Heart left ventricle (tissue), 13 donors: ENCODE results near the gene ERGIC1.

Source experiments
- POLR2A ChIP-seq, 2 donors: fragments of 450-650 bp; IDR thresholded peaks; one replicate each; pipeline ENCODE4 v1.6.1; 2017; ENCODE audit warnings: antibody characterized with exemption in 2 of 2, mild to moderate bottlenecking in 2 of 2, moderate library complexity in 2 of 2
- TF ChIP-seq, protein P1 (sequence below), 12 donors: fragments of 200-600 bp; sonication (generic) in 4 of 12; IDR thresholded peaks; one replicate each; pipeline versions ENCODE4 v1.5.0 to v1.8.0; 2018 to 2022; ENCODE audit warnings: antibody characterized with exemption in 12 of 12, mild to moderate bottlenecking in 5 of 12
- donor health status: ischemic (EF 13 %, LVEDD 7.1; RV severe dilation, severe dysfunction).
- donor health status: DM: no; HTN: yes; CAD: no.
- donor health status: DM: no; HTN: no; CAD: no.
- donor health status: ischemic (EF 25% LVEDD 6.9; RV normal size, moderate dysfunction).
- donor health status: ischemic (EF 25% LVEDD 5.7; RV mildly dilated, moderate dysfunction).
- donor health status: ischemic (EF 35%, LVEDD 5.7; RV mildly dilated, moderate dysfunction).
- donor health status: nonischemic (EF 11% LVEDD 7.7; RV severe dilation, severe dysfunction).
- donor health status: DM: yes; HTN: yes; CAD: no.
- donor health status: PGD.
- donor health status: ischemic (EF 29% LVEDD 5.4; RV normal size, mild dysfunction).
- donor health status: nonischemic (EF 23%, LVEDD 6.1; RV moderate dilation, normal function).

DNA sequence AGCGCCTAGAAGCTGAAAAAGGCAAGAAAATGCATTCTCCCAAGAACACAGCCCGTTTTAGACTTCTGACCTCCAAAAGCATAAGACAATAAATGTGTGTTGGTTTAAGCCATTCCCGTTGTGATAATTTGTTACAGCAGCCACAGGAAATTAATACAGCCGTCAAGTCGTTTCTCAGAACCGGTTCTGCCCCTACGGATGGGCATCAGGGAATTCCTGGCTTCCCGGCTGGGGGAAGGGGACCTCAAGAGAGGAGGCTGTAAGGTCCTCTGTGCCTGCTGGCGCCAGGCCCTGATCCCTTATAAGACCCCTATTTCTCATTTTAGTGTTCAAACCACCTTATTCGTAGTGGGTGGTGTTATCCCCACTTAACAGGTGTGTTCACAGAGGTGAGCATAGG lies 74.6 kb downstream of the ERGIC1 start:
- TF ChIP-seq, protein P1, sequence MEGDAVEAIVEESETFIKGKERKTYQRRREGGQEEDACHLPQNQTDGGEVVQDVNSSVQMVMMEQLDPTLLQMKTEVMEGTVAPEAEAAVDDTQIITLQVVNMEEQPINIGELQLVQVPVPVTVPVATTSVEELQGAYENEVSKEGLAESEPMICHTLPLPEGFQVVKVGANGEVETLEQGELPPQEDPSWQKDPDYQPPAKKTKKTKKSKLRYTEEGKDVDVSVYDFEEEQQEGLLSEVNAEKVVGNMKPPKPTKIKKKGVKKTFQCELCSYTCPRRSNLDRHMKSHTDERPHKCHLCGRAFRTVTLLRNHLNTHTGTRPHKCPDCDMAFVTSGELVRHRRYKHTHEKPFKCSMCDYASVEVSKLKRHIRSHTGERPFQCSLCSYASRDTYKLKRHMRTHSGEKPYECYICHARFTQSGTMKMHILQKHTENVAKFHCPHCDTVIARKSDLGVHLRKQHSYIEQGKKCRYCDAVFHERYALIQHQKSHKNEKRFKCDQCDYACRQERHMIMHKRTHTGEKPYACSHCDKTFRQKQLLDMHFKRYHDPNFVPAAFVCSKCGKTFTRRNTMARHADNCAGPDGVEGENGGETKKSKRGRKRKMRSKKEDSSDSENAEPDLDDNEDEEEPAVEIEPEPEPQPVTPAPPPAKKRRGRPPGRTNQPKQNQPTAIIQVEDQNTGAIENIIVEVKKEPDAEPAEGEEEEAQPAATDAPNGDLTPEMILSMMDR (IDR thresholded peaks at IDR 0.05): no peak
- TF ChIP-seq POLR2A (IDR thresholded peaks at IDR 0.05): no peak
